Measurements from ENCODE around the gene HMCES. TPM values are rescaled to one million over a fixed set of nuclear protein-coding genes. Genes with fewer than 3 reads are reported as not detected.

HMCES gene
- polyA plus RNA-seq, 1 experiment = 27.2 TPM

DNA sequence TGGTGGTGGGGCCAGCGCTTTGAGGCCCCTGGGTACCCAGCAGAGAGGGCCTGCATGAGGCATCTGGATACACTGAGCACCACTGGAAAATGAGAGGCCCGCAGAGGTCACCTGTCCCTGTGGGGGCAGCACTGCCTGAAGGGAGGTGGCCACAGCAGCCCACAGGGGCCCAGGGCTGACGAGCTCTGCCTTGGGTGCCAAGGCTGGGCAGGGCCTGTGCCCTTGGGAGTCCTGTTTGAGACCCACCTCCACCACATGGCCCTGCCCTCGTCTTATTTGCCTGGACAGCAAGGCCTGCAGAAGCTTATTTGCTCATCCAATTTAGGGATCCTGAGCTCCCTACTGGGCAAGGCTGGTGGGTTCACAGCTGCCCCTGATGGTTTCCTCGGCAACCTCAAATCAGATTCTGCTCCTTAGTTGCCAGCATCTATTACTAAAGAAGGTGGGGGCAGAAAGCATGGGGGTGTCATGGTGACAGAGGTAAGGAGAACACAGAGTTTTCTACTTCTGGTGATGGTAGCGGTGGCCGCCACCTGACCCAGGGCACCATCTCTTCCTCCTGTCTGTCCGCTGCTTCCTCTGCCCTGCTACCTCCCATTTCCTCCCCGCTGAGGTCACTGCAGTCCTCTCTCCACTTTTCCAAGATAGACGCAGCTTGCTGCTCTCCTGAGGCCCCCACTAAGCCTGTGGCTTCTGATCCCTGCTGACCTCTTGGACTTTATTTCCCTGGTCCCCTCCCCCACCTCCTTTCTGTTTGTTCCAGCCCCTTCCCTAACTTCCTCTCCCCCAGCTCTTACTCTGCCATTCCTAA, 62.9 kb downstream of the HMCES start:
- TF ChIP-seq, protein P1, sequence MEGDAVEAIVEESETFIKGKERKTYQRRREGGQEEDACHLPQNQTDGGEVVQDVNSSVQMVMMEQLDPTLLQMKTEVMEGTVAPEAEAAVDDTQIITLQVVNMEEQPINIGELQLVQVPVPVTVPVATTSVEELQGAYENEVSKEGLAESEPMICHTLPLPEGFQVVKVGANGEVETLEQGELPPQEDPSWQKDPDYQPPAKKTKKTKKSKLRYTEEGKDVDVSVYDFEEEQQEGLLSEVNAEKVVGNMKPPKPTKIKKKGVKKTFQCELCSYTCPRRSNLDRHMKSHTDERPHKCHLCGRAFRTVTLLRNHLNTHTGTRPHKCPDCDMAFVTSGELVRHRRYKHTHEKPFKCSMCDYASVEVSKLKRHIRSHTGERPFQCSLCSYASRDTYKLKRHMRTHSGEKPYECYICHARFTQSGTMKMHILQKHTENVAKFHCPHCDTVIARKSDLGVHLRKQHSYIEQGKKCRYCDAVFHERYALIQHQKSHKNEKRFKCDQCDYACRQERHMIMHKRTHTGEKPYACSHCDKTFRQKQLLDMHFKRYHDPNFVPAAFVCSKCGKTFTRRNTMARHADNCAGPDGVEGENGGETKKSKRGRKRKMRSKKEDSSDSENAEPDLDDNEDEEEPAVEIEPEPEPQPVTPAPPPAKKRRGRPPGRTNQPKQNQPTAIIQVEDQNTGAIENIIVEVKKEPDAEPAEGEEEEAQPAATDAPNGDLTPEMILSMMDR (IDR thresholded peaks at IDR 0.05; ENCODE audit: insufficient read depth, low read depth, low read length) = no peak
- DNase-seq (ENCODE audit: low read depth) = no peak
- Histone ChIP-seq H3K4me3 (ENCODE audit: low read depth, low read length) (no peak overlapping the region), H3K36me3 (ENCODE audit: control insufficient read depth, insufficient read depth, low read length) (no peaks in the 10 kb centered on the region), H3K27me3 (ENCODE audit: control insufficient read depth, insufficient read depth, low read length) (peaks cover 2% of the 10 kb centered on the region; the same call in 1 of the 2 replicates)
- ChIA-PET POLR2A (no interaction called here), CTCF (interaction anchor here (0.9 kb wide), 1 partner anchor 11 kb away, joined by 3 read pairs; no protein-coding TSS in a partner anchor)

DNA sequence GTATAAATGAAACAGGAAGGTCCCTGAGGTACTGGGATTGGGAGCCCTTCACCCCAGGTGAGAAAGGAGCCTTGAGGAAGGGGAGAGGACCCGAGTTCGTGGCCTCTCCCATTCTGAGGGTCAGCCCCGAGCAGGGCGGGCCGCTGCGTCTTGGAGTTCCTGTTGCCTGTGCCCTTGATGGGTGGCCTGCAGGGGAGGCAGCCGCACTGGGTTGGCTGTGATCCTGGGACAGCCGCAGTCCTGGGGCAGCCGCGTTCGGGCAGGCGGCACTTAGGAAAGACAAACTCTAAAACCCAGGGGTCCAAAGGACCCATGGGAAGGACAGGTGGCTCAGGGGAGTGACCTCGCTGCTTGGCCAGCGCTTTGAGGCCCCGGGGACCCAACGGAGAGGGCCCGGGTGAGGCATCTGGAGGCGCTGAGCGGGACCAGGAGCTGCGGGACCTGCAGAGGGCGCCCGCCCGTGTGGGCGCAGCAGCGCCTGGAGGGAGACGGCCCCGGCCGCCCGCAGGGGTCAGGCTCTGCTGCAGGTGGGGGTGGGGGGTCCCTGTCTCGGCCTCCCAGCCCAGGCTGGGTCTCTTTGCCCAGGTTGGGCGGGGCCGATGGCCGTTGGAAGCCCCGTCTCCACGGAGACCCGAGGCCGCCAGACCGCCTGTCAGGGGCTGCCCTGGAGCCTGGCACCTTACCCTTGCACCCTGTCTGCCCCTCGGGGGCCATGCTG, 65.1 kb downstream of the HMCES start:
- H3K36me3 ChIP-seq (ENCODE audit: control insufficient read depth, insufficient read depth, low read length) = no peaks in the 10 kb centered on the region
- no peak for DNase-seq (ENCODE audit: low read depth)
- ChIA-PET CTCF (interaction anchor here (0.6 to 2.3 kb wide), 3 partner anchors 8 to 114 kb away, joined by 3 to 7 read pairs (median 5); a partner anchor contains a TSS), POLR2A (interaction anchor here (0.5 kb wide), 1 partner anchor 405 kb away, joined by 7 read pairs; no protein-coding TSS in a partner anchor)
- H3K27me3 ChIP-seq (ENCODE audit: control insufficient read depth, insufficient read depth, low read length) = peaks cover 2% of the 10 kb centered on the region; the same call in 1 of the 2 replicates
- H3K4me3 ChIP-seq (ENCODE audit: low read depth, low read length) = peak overlapping the region; percentile 22
- TF ChIP-seq, protein P1 (IDR thresholded peaks at IDR 0.05; ENCODE audit: insufficient read depth, low read depth, low read length) = peak; percentile 65

DNA sequence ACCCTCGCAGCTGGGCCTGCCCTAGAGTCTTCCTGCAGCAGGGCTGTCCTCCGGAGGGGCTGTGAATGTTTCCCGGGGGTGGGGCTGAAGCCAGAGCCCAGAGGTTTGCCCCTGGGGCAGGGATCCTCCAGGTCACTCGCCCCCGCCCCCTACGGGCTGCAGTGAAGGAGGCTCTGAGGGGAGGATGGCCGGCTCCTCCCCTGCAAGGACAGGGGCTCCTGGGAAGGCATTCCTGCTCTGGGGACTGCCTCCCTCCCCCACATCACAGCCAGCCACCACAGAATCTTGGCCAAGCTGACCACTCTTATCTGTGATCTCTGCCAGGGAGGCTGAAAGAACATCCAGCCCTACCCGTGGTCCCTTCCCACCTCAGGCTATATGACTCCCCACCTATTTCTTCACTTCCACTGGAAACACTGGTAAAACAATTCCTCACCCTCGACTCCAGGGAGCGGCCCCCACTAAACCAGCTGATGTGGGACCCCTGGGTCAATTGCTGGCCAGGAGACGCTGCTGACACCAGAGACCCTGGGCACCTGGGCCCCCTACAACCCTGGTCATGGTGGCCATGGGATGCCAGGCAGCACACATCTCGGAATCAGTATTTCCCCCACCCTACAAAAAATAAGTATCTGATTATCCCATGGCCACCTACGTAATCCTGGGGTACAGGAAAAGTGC, 66.0 kb downstream of the HMCES start:
- DNase-seq (ENCODE audit: low read depth) = no peak
- ChIA-PET POLR2A (interaction anchor here (0.5 kb wide), 1 partner anchor 406 kb away, joined by 7 read pairs; no protein-coding TSS in a partner anchor), CTCF (interaction anchor here (1.2 to 2.3 kb wide), 3 partner anchors 8 to 28 kb away, joined by 3 to 7 read pairs (median 5); a partner anchor contains a TSS)

DNA sequence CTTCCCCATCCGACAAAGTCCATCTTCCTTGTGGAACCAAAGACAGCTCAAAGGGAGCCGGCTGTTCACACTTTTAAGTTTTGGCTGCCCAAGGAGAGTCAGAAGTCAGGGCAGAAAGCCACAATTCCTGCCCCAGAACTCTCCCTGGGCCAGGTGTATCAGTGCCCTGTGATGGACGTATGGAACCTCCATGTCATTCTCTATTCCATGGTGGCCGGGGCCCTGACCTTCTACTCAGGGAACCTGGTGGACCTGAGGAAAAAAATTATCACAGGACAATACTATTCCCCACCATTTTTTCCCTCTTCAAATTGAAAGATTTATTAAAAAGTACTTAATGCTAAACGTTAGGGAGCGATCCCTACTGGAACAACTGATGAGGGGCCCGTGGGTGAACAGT, 66.6 kb downstream of the HMCES start:
- no peaks in the 10 kb centered on the region for H3K36me3 ChIP-seq (ENCODE audit: control insufficient read depth, insufficient read depth, low read length)
- TF ChIP-seq, protein P1 (IDR thresholded peaks at IDR 0.05; ENCODE audit: insufficient read depth, low read depth, low read length) = no peak
- POLR2A ChIA-PET = no interaction called here
- H3K27me3 ChIP-seq (ENCODE audit: control insufficient read depth, insufficient read depth, low read length) = peaks cover 2% of the 10 kb centered on the region; the same call in 1 of the 2 replicates
- CTCF ChIA-PET = interaction anchor here (1.2 to 2.3 kb wide), 3 partner anchors 9 to 28 kb away, joined by 3 to 7 read pairs (median 5); a partner anchor contains a TSS
- DNase-seq (ENCODE audit: low read depth) = no peak
- no peak overlapping the region for H3K4me3 ChIP-seq (ENCODE audit: low read depth, low read length)

More for the DNA sequence above, 66.0 kb downstream of the HMCES start:
- TF ChIP-seq, protein P1 (IDR thresholded peaks at IDR 0.05; ENCODE audit: insufficient read depth, low read depth, low read length) = no peak
- Histone ChIP-seq H3K27me3 (ENCODE audit: control insufficient read depth, insufficient read depth, low read length) (peaks cover 2% of the 10 kb centered on the region; the same call in 1 of the 2 replicates), H3K36me3 (ENCODE audit: control insufficient read depth, insufficient read depth, low read length) (no peaks in the 10 kb centered on the region), H3K4me3 (ENCODE audit: low read depth, low read length) (no peak overlapping the region)

Data from BJ (cell line).